Neural cell (in vitro differentiated cells): ENCODE measurements around the gene PSEN1.

Source experiments
- CTCF ChIP-seq: fragments of 450-650 bp; IDR thresholded peaks from 2 replicates; pipeline ENCODE4 v1.5.1; 2014; ENCODE audit warnings: antibody characterized with exemption, mild to moderate bottlenecking, moderate library complexity; ENCODE audit not compliant: poor library complexity, severe bottlenecking
- EP300 ChIP-seq: fragments of 450-650 bp; conservative IDR thresholded peaks from 2 replicates; pipeline ENCODE4 v1.6.1; 2014; ENCODE audit warnings: antibody characterized with exemption, mild to moderate bottlenecking, moderate library complexity; ENCODE audit not compliant: poor library complexity, severe bottlenecking
- EZH2 ChIP-seq: fragments of 200-600, 300-800 bp; shearing (Covaris generic), sonication (generic); IDR thresholded peaks from 2 replicates; pipeline ENCODE4 v1.6.1; 2014; ENCODE audit warnings: antibody characterized with exemption, low read length, borderline replicate concordance, mild to moderate bottlenecking; ENCODE audit not compliant: insufficient read depth, poor library complexity, severe bottlenecking
- SMC3 ChIP-seq: fragments of 450-650 bp; conservative IDR thresholded peaks from 2 replicates; pipeline ENCODE4 v1.6.1; 2014; ENCODE audit warnings: antibody characterized with exemption, mild to moderate bottlenecking, moderate library complexity; ENCODE audit not compliant: poor library complexity
- TAF1 ChIP-seq: IDR thresholded peaks from 2 replicates; pipeline ENCODE4 v1.6.1; 2012; ENCODE audit warnings: low read depth

GRCh38 chr14:73191441-73191840 is 55.1 kb downstream of the PSEN1 start:
- TF ChIP-seq CTCF (no peak), EZH2 (no peak), SMC3 (no peak), EP300 (no peak), TAF1 (no peak)
